Retina (tissue), 1 donor: ENCODE measurements around the gene ANKDD1B.
"Not testable (repeated sequence)": the region's sequence is repeated elsewhere in the genome, so short reads cannot be mapped to it uniquely, and the experiment has no call there.

Experiments used
- DNase-seq: peaks from one replicate; pipeline ENCODE4 v3.0.0-alpha.2; 2016

The ANKDD1B gene

DNA sequence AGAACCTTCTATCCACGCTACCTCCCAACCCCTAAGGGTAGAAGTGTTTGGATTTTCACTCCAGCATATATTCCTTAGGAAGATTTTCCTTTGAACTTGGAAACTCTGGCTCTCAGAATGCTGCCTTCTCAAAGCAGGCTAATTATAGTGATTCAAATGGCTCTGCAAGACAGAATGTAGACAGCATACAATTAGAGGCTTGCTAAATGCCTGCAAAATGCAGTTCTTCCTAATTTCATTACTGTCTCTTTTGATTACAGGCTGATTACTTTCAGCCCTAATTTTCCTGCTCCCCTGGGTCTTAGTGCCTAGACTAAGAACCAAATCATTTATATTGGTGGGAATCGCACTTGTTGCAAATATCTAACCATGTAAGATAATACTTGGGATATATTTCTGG, 50.8 kb downstream of the ANKDD1B start:
- DNase-seq, result no peak

DNA sequence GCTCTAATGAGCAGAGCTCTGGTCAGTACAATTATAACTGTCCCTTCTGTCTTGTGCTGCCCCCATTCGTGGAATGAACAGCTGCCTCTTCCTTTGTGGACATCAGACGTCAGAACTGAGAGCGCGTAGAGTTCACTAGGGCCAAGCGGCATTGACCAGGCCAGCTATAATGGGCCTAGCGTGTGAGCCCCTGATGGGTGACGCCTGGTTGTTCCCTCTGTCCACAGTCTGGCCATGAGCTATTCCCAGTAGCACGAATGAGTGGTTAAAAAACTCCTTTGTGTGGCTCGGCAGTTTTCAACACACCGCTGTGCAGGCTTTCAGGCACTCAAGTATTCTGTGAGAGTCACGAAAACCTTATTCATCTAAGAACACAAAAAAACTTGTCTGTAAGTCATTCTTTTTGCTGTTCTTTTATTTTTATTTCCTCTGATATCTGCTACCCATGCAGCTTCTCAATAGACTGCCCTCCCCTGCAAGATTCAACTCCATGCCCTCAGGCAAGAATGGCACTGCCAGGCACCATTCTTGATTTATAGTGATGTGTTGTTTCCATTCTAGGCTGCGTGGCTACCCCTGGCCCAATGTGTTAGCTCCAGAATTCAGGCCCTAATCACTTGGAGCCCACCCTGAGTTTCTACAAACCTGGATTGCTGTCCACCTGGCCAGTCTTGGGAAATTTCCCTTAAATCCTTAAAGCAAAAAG, 52.5 kb downstream of the ANKDD1B start:
- DNase-seq, result no peak

DNA sequence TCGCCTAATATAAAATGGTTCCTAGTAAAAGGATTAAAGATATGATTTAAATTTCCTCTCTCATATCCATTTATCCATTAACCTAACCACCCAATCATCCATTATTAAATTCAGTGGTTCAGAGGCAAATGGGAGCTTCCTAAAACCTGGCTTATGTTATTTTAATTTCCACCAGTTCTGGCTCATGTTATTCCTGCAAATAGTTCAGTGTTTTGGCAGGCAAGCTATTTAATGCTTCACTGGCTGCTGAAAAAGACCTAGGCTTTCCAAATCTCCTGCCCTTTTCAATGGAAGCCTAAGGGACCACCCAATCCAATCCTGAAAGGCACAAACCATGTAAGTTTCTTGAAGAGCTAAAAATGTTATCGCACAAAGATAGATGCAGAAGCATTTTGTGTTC, 53.7 kb downstream of the ANKDD1B start:
- DNase-seq, result no peak

GRCh38 chr5:75666801-75667200, 55.5 kb downstream of the ANKDD1B start:
- no peak for DNase-seq

DNA sequence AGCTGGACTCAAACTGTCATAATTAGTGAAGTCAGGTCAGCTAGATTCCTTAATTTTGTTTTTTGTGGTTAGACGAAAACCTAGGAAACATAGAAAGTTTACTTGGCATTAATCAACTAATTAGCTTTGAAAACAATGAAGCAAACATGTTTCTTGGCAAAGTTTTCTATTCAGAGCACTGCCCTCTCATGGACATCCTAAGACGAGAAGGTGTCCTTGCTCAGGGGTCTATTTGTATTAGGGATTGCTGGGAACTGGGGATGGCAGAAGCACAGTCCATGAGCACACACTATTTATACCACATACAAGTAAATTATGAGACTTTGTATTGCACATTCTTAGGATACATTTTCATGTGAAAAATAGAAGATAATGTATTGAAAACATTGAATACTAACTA, 56.3 kb downstream of the ANKDD1B start:
- DNase-seq, result no peak

- DNase-seq, result no peak
Measured at GRCh38 chr5:75668445-75668844, 57.2 kb downstream of the ANKDD1B start.

- no peak for DNase-seq
Measured at GRCh38 chr5:75668977-75669689, 57.9 kb downstream of the ANKDD1B start.

GRCh38 chr5:75670577-75670976, 59.3 kb downstream of the ANKDD1B start:
- DNase-seq, result no peak

DNA sequence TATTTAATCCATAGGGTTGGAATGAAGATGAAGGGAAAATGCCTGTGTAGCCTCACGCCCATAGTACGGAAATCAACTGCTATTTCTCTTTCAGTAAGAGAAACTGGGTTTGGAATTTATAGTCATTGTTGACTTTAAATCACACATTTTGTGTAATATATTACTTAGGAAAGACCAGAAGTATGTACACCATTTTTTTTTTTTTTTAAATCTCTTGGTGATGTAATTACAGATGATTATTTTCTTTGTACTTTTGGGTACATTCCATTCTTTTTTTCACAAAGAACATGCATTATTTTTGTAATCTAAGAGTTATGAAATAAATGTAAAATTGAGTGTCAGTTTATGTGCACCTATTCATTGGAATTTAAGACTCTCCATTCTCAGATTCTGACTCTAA, 60.3 kb downstream of the ANKDD1B start:
- DNase-seq, result no peak

DNA sequence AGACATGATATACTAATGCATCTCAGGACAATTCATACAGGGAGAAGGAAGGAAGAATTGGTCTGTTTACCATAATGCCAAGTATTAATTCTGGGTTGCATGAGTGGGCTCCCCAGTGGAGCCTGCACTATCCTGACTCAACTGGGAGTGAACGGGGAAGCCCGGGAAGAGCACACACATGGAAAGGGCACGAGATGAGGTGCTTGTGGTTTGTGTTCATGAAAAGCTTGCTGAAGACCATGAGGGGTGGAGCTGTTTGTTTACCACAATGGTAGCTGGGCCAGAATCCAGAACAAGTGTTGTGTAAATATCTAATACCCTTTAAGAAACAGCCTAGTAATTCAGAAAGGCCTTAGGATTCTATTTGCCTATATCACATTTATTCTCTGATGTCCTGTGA, 61.4 kb downstream of the ANKDD1B start:
- DNase-seq, result no peak

DNA sequence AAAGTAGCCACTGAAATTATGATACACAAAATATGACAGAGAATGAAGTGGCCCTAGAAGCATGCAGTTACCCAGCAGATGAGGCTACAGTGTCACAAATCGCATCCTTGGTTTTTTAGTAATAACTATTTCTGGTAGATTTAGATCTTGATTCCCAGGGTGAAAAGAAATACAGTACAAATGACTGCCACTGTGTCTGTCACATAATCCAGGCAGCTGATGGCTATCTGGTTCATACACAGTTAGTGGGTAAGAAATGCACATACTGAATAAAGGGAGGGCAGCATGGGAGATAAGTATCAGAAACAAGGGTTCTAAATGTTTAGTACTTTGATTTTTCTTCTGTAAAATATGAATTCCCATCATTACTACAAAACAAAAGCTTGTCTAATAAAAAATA, 64.5 kb downstream of the ANKDD1B start:
- DNase-seq, result no peak

- DNase-seq, result no peak
Measured at GRCh38 chr5:75677607-75678006, 66.4 kb downstream of the ANKDD1B start.

DNA sequence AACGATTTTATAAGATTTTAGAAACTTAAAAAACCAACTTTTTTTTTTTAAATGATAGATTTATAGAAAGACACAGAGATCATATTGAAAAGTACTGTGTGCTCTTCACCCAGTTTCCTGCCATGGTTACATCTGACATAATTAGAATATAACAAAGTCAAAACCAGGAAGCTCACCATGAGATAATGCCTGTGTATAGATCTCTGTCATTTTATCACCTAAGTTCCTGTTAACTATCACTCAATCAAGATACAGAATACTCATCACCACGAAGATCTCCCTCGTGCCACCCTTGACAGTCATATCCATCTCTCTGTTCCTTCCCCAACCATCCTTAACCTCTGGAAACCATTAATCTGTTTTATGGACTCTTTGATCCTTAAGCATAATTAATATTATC, 66.9 kb downstream of the ANKDD1B start:
- DNase-seq, result no peak

DNA sequence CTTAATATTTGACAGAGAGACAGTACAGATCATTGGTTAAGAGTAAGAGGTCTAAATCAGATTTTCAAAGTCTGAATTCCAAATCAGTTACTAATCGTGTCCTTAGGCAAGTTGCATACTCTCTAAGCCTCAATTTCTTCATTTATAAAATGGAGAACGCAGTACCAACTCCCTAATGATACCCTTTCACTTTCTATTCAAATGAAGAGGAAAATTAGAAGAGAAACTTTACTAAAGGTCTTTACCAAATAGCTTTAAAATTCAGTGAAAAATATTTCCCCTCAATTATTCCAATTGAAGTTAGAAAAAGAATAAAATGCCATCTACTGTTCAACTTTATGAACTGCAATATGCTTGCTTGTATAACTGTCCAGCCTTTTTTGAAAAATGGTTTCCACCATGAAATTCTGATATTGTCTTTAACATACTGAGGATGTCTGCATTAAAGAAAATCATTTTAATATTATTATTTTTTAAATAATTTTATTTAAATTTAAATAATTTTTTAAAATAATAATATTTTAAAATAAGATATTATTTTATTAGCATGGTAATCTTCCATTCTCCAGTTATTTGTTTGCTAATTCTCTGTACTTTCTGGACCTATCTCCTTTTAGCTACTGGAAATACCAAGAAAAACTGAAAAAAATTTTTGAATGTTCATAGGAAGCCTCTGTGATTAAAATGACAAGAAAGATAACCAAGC, 70.0 kb downstream of the ANKDD1B start:
- no peak for DNase-seq

DNA sequence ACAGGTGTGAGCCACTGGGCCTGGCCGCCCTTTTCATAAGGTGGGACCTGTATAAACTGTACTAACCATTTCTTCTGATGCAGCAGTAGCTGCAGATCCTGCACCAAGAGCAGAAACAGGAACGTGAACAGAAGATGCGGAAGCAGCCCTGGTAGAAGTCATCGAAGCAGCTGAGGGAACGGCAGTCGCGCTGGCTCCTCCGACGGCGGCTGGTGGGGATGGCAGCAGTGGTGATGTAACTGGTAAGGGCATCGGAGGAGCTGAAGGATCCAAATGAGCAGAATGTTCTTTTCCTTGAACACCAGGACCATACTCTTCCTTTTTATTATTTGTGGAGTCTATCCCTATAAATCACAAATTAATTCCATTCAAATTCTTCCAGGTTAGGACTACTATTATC, 73.9 kb downstream of the ANKDD1B start:
- DNase-seq, result no peak

- DNase-seq, result no peak
Measured at GRCh38 chr5:75686480-75686879, 75.2 kb downstream of the ANKDD1B start.

- no peak for DNase-seq
Measured at GRCh38 chr5:75690669-75691068, 79.4 kb downstream of the ANKDD1B start.

GRCh38 chr5:75694781-75695180, 83.5 kb downstream of the ANKDD1B start:
- no peak for DNase-seq

GRCh38 chr5:75695472-75696351, 84.5 kb downstream of the ANKDD1B start:
- not testable (repeated sequence) for DNase-seq

- DNase-seq, result no peak
Measured at GRCh38 chr5:75701856-75702255, 90.6 kb downstream of the ANKDD1B start.

DNA sequence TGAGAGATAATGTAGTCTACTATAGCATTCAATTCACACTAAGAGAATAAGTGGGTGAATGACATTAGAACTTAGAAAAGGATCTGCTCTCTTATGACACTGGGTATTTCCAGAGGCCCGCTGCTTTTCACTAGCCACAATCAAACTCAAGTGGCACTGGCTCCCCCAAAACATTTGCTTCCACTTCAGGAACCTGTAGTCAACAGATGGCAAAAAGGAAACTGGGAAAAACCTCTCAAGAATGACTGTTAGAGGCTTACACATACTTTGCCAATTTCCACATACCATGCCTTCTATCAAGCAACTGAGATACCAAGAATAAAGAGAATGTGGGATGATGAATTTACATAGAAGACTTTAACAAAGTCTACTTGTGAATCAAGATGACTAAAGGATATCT, 94.8 kb downstream of the ANKDD1B start:
- no peak for DNase-seq

DNA sequence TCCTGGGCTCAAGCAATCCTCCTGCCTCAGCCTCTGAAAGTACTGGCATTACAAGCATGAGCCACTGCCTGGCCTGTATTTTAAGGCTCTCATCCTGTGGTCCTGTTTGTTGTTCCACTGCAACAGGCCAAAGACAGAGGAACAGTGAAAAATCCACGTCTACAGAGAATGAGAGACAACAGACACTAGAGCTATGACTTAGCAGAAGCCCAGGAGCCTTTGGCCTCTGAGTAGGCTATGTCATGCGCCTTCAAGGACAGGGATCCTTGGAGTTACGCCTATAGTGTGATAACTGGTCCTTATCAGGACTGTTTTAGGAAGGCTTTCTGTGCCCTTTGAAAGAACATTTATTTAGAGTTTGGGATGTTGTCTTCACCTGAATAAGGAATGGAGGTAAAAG, 95.5 kb downstream of the ANKDD1B start:
- DNase-seq, result no peak

GRCh38 chr5:75707911-75708509, 96.8 kb downstream of the ANKDD1B start:
- DNase-seq, result no peak
